ENCODE data around the gene CENPX. TPM values are rescaled to one million over a fixed set of nuclear protein-coding genes. Genes with fewer than 3 reads are reported as not detected.
A peak's percentile ranks its signal among the peaks of the same experiment; 100 is the strongest.

The CENPX gene
- total and polyA plus RNA-seq, 2 of the 13 experiments (the other 11 are each of a cell fraction or from before 2014, with no cell fraction given): 92.7 to 170 TPM

DNA sequence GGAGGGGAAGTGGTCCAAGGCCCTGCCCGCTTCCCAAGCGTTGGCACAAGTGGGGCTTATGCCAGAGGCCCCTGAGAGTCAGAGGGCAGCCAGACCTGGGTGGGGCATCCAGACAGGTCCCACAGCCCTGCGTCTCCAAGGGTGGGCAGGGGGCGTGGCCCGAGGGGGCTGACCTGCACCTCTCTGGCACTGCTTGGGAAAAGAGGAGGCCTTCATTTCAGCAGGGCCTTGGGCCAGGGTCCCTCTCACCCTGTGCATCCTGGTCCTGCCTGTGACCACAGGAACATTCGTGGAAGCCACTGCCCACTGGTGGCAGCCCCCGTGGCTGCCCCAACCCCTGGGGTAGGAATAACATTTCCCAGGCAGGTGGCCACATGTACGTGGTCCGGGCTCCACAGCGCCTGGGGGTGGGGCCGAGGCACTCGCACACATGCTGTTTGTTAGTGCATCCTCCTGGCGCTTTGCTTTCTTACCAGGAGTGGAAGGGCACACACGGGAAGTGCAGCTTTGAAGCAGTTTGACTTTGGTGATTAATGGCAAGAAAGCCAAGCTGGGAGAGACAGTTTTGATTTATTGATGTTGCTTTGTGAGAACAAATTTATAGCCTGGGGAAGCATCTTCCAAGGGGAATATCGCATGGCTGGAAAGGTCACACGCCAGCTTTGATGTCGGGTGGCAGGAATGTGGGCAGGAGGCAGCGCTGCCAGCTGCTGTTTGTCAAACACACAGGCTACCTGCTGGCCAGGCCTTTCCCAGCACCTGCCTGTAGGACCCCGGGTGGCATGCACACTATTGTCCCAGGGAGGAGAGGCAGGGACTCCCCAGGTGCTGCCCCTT lies 4.3 kb downstream of the CENPX start (continued):
- TF ChIP-seq ZNF691 (CRISPR knock-in tag; IDR thresholded peaks at IDR 0.05; ENCODE audit: borderline replicate concordance, low read depth) (no peak), ZNF674 (CRISPR knock-in tag; IDR thresholded peaks at IDR 0.05; ENCODE audit: low read depth) (no peak; the same call in 1 of the 2 replicates), JUNB (CRISPR knock-in tag; IDR thresholded peaks at IDR 0.05; ENCODE audit: borderline replicate concordance) (no peak), ZNF788 (CRISPR knock-in tag; IDR thresholded peaks at IDR 0.05; ENCODE audit: borderline replicate concordance) (peak; percentile 26; the same call in 1 of the 2 replicates), HES4 (CRISPR knock-in tag; IDR thresholded peaks at IDR 0.05; ENCODE audit: borderline replicate concordance) (peak; percentile 12; the same call in 1 of the 2 replicates), SRSF1 (optimal IDR thresholded peaks at IDR 0.05; ENCODE audit: low read depth, low read length) (peak; percentile 33), ZNF652 (CRISPR knock-in tag; IDR thresholded peaks at IDR 0.05; ENCODE audit: borderline replicate concordance, low read depth) (no peak), YEATS4 (CRISPR knock-in tag; IDR thresholded peaks at IDR 0.05; ENCODE audit: borderline replicate concordance) (no peak), BORCS8-MEF2B (CRISPR knock-in tag; IDR thresholded peaks at IDR 0.05) (no peak), ZEB1 (IDR thresholded peaks at IDR 0.05; ENCODE audit: insufficient replicate concordance, low read depth) (no peak), RARG (CRISPR knock-in tag; IDR thresholded peaks at IDR 0.05; ENCODE audit: low read depth) (no peak), CSRNP1 (CRISPR knock-in tag; IDR thresholded peaks at IDR 0.05) (no peak; the same call in 1 of the 2 replicates), GATAD2A (CRISPR knock-in tag; IDR thresholded peaks at IDR 0.05) (no peak), ZFP90 (CRISPR knock-in tag; IDR thresholded peaks at IDR 0.05; ENCODE audit: borderline replicate concordance) (no peak), EHMT2 (IDR thresholded peaks at IDR 0.05; ENCODE audit: borderline replicate concordance, low read depth, low read length) (no peak), TGIF2 (CRISPR knock-in tag; IDR thresholded peaks at IDR 0.05) (no peak), ZNF558 (CRISPR knock-in tag; IDR thresholded peaks at IDR 0.05; ENCODE audit: borderline replicate concordance) (peak; percentile 56; the same call in 1 of the 2 replicates)
- TF ChIP-seq, protein P1, sequence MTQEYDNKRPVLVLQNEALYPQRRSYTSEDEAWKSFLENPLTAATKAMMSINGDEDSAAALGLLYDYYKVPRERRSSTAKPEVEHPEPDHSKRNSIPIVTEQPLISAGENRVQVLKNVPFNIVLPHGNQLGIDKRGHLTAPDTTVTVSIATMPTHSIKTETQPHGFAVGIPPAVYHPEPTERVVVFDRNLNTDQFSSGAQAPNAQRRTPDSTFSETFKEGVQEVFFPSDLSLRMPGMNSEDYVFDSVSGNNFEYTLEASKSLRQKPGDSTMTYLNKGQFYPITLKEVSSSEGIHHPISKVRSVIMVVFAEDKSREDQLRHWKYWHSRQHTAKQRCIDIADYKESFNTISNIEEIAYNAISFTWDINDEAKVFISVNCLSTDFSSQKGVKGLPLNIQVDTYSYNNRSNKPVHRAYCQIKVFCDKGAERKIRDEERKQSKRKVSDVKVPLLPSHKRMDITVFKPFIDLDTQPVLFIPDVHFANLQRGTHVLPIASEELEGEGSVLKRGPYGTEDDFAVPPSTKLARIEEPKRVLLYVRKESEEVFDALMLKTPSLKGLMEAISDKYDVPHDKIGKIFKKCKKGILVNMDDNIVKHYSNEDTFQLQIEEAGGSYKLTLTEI (CRISPR knock-in tag; conservative IDR thresholded peaks at IDR 0.05): no peak
- TF ChIP-seq, protein P2, sequence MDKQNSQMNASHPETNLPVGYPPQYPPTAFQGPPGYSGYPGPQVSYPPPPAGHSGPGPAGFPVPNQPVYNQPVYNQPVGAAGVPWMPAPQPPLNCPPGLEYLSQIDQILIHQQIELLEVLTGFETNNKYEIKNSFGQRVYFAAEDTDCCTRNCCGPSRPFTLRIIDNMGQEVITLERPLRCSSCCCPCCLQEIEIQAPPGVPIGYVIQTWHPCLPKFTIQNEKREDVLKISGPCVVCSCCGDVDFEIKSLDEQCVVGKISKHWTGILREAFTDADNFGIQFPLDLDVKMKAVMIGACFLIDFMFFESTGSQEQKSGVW (CRISPR knock-in tag; IDR thresholded peaks at IDR 0.05; ENCODE audit: borderline replicate concordance): no peak
- TF ChIP-seq, protein P3, sequence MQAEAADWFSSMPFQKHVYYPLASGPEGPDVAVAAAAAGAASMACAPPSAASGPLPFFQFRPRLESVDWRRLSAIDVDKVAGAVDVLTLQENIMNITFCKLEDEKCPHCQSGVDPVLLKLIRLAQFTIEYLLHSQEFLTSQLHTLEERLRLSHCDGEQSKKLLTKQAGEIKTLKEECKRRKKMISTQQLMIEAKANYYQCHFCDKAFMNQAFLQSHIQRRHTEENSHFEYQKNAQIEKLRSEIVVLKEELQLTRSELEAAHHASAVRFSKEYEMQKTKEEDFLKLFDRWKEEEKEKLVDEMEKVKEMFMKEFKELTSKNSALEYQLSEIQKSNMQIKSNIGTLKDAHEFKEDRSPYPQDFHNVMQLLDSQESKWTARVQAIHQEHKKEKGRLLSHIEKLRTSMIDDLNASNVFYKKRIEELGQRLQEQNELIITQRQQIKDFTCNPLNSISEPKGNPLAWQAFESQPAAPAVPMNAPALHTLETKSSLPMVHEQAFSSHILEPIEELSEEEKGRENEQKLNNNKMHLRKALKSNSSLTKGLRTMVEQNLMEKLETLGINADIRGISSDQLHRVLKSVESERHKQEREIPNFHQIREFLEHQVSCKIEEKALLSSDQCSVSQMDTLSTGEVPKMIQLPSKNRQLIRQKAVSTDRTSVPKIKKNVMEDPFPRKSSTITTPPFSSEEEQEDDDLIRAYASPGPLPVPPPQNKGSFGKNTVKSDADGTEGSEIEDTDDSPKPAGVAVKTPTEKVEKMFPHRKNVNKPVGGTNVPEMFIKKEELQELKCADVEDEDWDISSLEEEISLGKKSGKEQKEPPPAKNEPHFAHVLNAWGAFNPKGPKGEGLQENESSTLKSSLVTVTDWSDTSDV (CRISPR knock-in tag; IDR thresholded peaks at IDR 0.05): 0 out of 2 replicates have a peak, but pooled peaks have one; percentile 33

Measured in HepG2 (cell line).